Fibroblast of villous mesenchyme (primary cell): ENCODE measurements around the gene DPH7. TPM values are rescaled to one million over a fixed set of nuclear protein-coding genes. Genes with fewer than 3 reads are reported as not detected.
"Not testable (repeated sequence)": the region's sequence is repeated elsewhere in the genome, so short reads cannot be mapped to it uniquely, and the experiment has no call there.

Experiments used
- DNase-seq: peaks from one replicate; pipeline ENCODE4 v3.0.0-alpha.2; 2010; ENCODE audit warnings: low read depth
- H3K4me3 ChIP-seq: 2 replicates; pipeline ENCODE4 v1.5.1; 2011; ENCODE audit warnings: low read depth, mild to moderate bottlenecking, low read length
- CTCF ChIP-seq: IDR thresholded peaks from 2 replicates; pipeline ENCODE4 v1.5.1; 2012; ENCODE audit warnings: low read depth, mild to moderate bottlenecking, low read length; ENCODE audit not compliant: insufficient read depth
- total RNA-seq: library from RNA; depleted of rRNA; stranded (reverse); fragments of >200 nt; gene quantifications from 2 replicates; pipeline ENCODE4 v1.2.3, GENCODE V29; 2012

DPH7 gene
- total RNA-seq, 1 donor, result 22.0 TPM

GRCh38 chr9:137515338-137515724 lies 63.4 kb downstream of the DPH7 start:
- DNase-seq, result no peak
- no peak overlapping the region for H3K4me3 ChIP-seq
- no peak for TF ChIP-seq CTCF

DNA sequence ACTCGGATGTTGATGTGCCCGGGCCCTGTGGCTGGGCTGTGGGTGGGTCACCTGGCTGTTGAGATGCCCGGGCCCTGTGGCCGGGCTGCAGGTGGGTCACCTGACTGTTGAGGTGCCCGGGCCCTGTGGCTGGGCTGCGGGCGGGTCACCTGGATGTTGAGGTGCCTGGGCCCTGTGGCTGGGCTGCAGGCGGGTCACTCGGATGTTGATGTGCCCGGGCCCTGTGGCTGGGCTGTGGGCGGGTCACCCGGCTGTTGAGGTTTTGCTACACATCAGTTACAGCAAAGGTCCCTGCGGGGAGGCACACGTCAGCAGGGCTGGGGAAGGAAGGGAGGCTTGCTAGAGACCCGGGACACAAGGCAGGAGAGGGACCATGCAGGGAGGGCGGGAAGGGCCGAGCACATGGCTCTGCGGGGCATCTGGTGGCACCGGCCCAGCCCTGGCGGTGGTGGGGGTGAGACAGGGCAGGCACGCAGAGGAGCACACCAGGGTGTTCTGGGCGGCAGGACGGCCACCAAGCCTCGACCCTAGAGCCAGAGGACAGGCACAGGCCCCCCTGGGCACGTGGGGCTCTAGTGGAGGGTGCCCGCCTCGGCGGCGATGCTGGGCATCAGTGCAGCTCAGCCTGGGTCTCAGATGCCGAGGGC lies 63.9 kb downstream of the DPH7 start:
- no peak for DNase-seq
- no peak overlapping the region for H3K4me3 ChIP-seq
- TF ChIP-seq CTCF, result no peak

DNA sequence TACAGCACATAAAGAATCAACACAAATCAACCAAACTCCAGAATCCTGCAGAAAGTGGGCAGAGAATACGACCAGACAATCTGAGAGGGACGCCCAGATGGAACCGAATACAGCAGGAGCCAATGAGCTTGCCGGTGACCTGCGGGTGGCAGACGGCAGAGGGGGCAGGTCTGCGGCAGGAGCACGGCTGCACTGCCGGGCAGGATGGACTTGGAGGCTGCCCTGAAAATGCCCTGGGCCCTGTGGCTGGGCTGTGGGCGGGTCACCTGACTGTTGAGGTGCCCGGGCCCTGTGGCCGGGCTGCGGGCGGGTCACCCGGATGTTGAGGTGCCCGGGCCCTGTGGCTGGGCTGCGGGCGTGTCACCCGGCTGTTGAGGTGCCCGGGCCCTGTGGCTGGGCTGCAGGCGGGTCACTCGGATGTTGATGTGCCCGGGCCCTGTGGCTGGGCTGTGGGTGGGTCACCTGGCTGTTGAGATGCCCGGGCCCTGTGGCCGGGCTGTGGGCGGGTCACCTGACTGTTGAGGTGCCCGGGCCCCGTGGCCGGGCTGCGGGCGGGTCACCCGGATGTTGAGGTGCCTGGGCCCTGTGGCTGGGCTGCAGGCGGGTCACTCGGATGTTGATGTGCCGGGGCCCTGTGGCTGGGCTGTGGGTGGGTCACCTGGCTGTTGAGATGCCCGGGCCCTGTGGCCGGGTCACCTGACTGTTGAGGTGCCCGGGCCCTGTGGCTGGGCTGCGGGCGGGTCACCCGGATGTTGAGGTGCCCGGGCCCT lies 64.7 kb downstream of the DPH7 start:
- DNase-seq, H3K4me3 ChIP-seq: not testable (repeated sequence)

DNA sequence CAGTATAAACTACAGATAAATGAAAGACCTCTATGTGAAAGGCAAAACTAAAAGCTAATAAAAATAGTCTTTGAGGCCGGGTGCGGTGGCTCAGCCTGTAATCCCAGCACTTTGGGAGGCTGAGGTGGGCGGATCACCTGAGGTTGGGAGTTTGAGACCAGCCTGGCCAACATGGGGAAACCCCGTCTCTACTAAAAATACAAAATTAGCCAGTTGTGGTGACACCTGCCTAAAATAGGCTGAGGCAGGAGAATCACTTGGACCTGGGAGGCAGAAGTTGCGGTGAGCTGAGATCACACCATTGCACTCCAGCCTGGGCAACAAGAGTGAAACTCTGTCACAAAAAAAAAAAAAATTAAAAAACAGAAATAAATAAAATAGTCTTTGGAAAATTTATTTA lies 65.6 kb downstream of the DPH7 start:
- DNase-seq, H3K4me3 ChIP-seq: not testable (repeated sequence)

GRCh38 chr9:137511758-137512463 lies 66.8 kb downstream of the DPH7 start:
- no peak for DNase-seq
- no peak overlapping the region for H3K4me3 ChIP-seq
- TF ChIP-seq CTCF, result no peak

GRCh38 chr9:137511126-137511525 lies 67.6 kb downstream of the DPH7 start:
- not testable (repeated sequence) for H3K4me3 ChIP-seq, DNase-seq

- no peak for DNase-seq
- no peak for TF ChIP-seq CTCF
- H3K4me3 ChIP-seq, result no peak overlapping the region
These were observed 69.5 kb downstream of the DPH7 start for GRCh38 chr9:137509198-137509597.

GRCh38 chr9:137506702-137507171 lies 72.0 kb downstream of the DPH7 start:
- TF ChIP-seq CTCF, result no peak
- DNase-seq, result peak; percentile 38
- H3K4me3 ChIP-seq, result no peak overlapping the region
